Activated B cell treated with CpG ODN at 0.5 μM for 24 hours (primary cell): ENCODE results near the gene PRKAG2. TPM values are rescaled to one million over a fixed set of nuclear protein-coding genes. Genes with fewer than 3 reads are reported as not detected.

Source experiments
- ATAC-seq: fragments of 200-7000 bp; cut with Tn5 transposase; one replicate; pipeline ENCODE4 v1.10.0; 2021; ENCODE audit warnings: low read depth, mild to moderate bottlenecking, moderate library complexity
- CTCF ChIA-PET: fragments of 350-600 bp; sonication (Branson Sonifier 250); formaldehyde crosslinking; loops from one replicate; lab custom pipeline; 2021; ENCODE audit warnings: antibody characterized with exemption; lab: Charles Lee
- POLR2A ChIA-PET: fragments of 350-600 bp; sonication (Branson Sonifier 250); formaldehyde crosslinking; loops from one replicate; lab custom pipeline; 2021; ENCODE audit warnings: antibody characterized with exemption; lab: Charles Lee
- DNase-seq: peaks from one replicate; pipeline ENCODE4 v3.0.0; 2022
- H3K27ac Mint-ChIP-seq: one replicate; pipeline ENCODE4 v1.8.0; 2020; ENCODE audit warnings: mixed read lengths
- H3K27me3 Mint-ChIP-seq: one replicate; pipeline ENCODE4 v1.8.0; 2021; ENCODE audit warnings: mixed read lengths
- H3K36me3 Mint-ChIP-seq: one replicate; pipeline ENCODE4 v1.8.0; 2021; ENCODE audit warnings: low read depth, mixed read lengths
- H3K4me1 Mint-ChIP-seq: one replicate; pipeline ENCODE4 v1.8.0; 2021; ENCODE audit warnings: mixed read lengths
- H3K4me3 Mint-ChIP-seq: one replicate; pipeline ENCODE4 v1.8.0; 2020; ENCODE audit warnings: mild to moderate bottlenecking, mixed read lengths
- H3K9me3 Mint-ChIP-seq: one replicate; pipeline ENCODE4 v1.8.0; 2020; ENCODE audit warnings: mixed read lengths
- intact Hi-C: fragments of 100-400 bp; cut with micrococcal nuclease; formaldehyde crosslinking; loops from one replicate; pipeline ENCODE4 v1.15.1; 2024
- total RNA-seq: library from RNA; stranded (reverse); gene quantifications from 2 replicates; pipeline ENCODE4 v1.2.3, GENCODE V29; 2022
- TF ChIP-seq, protein P1 (sequence below): fragments of 200-600 bp; IDR thresholded peaks from one replicate; pipeline ENCODE4 v1.8.0; 2022; ENCODE audit warnings: antibody characterized with exemption, mild to moderate bottlenecking

Gene PRKAG2
- total RNA-seq, 1 donor from 2014 or later: 19.7 TPM

DNA sequence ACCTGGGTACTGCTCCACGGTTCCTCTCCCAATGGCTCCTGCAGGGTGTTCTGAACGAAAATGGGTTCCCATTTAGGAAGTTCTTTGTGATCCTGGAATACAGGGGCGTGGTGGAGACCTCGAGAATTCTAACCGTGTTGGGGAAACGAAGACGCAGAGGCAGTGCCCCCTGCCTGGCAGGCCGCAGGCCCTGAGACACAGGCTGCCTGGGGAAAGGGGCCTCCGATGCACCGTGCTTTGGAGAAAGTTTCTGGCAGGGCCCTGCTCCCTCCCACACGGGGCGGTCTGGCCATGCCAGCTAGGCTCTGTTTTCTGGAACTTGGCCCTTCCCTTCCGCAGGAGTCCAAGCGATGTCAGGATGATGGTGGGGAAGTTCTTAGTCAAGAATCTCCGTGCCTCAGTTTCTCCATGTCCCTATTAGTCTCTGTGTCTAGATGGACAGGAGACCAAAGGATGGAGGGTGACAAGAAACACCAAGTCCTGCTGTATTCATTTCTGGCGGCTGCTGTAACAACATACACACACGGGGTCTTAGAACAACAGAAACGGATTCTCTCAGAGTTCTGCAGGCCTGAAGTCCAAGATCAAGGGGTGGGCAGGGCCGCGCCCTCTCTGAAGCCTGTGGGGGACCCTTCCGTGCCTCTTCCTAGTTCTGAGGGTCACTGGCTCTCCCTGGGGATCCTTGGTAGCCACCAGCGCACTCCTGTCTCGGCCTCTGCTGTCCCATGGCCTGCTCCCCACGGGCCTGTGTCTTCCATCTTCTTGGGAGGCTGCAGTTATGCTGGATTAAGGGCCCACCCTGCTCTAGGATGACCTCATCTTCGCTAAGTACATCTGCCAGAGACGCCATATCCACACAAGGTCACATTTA is 27.7 kb downstream of the PRKAG2 start:
- no peak overlapping the region for H3K4me3 Mint-ChIP-seq
- no peaks in the 10 kb centered on the region for H3K9me3 Mint-ChIP-seq
- H3K27me3 Mint-ChIP-seq: no peaks in the 10 kb centered on the region
- TF ChIP-seq, protein P1, sequence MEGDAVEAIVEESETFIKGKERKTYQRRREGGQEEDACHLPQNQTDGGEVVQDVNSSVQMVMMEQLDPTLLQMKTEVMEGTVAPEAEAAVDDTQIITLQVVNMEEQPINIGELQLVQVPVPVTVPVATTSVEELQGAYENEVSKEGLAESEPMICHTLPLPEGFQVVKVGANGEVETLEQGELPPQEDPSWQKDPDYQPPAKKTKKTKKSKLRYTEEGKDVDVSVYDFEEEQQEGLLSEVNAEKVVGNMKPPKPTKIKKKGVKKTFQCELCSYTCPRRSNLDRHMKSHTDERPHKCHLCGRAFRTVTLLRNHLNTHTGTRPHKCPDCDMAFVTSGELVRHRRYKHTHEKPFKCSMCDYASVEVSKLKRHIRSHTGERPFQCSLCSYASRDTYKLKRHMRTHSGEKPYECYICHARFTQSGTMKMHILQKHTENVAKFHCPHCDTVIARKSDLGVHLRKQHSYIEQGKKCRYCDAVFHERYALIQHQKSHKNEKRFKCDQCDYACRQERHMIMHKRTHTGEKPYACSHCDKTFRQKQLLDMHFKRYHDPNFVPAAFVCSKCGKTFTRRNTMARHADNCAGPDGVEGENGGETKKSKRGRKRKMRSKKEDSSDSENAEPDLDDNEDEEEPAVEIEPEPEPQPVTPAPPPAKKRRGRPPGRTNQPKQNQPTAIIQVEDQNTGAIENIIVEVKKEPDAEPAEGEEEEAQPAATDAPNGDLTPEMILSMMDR: no peak
- CTCF ChIA-PET: no interaction called here
- peaks cover 6% of the 10 kb centered on the region for H3K36me3 Mint-ChIP-seq
- intact Hi-C loops: no loop called here
- DNase-seq (no peak), ATAC-seq (no peak)
- peaks cover 32% of the 10 kb centered on the region for H3K4me1 Mint-ChIP-seq
- H3K27ac Mint-ChIP-seq: no peak overlapping the region
- POLR2A ChIA-PET: interaction anchor here (3.7 kb wide), 1 partner anchor 11 kb away, joined by 26 read pairs; no protein-coding TSS in a partner anchor

DNA sequence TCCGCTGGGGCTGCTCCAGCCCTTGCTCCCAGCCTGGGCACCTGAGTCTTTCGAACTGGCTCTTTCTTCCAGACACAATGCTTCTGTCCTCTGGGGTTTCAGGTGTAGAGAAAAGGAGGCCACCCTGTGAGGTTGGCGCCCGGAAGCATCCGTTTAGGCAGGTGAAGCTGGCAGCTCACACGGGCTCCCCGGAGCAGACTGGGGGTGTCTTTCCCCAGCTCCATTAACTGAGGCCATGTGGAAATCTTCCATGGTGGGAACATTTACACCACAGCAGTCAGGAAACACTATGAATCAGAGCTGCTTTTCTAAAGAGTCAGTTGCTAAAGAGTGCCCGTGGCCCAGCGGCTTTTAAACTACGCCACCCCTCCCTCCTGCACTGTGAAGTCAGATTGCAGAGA is 29.2 kb downstream of the PRKAG2 start:
- Mint-ChIP-seq H3K27me3 (no peaks in the 10 kb centered on the region), H3K9me3 (no peaks in the 10 kb centered on the region), H3K4me1 (peaks cover 33% of the 10 kb centered on the region), H3K27ac (no peak overlapping the region), H3K36me3 (peaks cover 7% of the 10 kb centered on the region), H3K4me3 (no peak overlapping the region)
- DNase-seq: no peak
- ChIA-PET POLR2A (no interaction called here), CTCF (no interaction called here)
- TF ChIP-seq, protein P1: no peak
- ATAC-seq: no peak
- intact Hi-C loops: no loop called here

DNA sequence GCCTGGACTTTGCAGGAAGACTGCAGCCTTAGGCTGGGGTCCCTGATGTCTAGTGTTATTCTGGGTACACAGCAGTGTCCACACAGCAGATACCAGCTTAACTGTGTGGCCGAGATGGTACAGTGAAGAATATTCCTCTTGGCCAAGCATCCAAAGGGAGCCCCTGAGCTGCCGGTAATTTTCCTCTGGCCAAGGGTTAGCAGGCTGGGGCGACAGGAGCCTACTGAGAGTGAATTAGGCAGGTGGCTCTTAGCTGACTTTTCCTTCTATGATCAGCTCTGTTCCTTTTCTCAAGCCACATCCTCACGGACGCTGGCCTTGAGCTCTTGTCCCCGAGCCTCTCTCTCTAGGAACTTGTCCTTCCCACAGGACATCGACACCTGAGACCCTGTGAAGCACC is 29.8 kb downstream of the PRKAG2 start:
- DNase-seq (no peak), ATAC-seq (no peak)
- intact Hi-C loops: no loop called here
- Mint-ChIP-seq H3K27ac (no peak overlapping the region), H3K4me3 (no peak overlapping the region), H3K36me3 (peaks cover 7% of the 10 kb centered on the region), H3K27me3 (no peaks in the 10 kb centered on the region), H3K9me3 (no peaks in the 10 kb centered on the region), H3K4me1 (peaks cover 30% of the 10 kb centered on the region)
- TF ChIP-seq, protein P1: no peak
- POLR2A ChIA-PET: no interaction called here
- CTCF ChIA-PET: no interaction called here

DNA sequence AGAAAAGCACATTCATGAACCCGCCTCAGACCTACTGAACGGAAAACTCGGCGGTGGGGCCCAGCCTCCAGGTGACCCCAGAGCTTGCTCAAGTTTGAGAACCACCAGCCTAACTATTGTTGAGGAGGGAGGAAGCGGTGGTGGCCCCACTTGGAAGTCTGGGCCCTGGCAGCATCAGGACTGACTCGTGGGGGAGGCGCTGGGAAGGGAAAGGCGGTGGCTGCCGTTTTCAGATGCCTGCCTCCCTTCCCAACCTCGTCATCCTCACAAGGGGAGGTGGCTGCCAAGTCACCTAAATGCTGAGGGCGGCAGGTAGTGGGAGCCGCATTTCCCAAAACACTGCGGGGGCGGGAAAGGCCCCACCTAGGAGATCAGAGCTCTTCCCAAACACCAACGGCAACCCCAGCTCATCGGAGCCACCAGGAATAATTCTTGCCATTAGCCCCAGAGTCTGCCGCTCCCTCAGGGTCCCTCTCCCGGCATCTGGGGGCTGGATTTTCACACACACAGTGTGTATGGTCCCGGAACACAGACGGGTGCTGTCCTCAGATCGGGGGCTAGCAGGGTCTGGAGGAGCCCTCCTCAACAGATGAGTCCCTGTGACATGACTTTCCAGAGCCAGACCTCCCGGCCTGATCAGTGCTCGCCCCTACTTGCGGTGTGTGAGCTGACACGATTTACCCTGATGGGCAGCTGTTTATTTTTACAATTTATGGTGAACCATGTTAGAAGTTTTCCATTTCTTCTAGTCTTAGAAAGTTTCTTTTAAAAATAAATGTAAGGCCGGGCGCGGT is 31.3 kb downstream of the PRKAG2 start:
- CTCF ChIA-PET: no interaction called here
- DNase-seq (no peak), ATAC-seq (no peak)
- Mint-ChIP-seq H3K4me3 (no peak overlapping the region), H3K4me1 (peaks cover 16% of the 10 kb centered on the region), H3K27me3 (no peaks in the 10 kb centered on the region), H3K27ac (no peak overlapping the region), H3K9me3 (no peaks in the 10 kb centered on the region), H3K36me3 (peaks cover 7% of the 10 kb centered on the region)
- POLR2A ChIA-PET: interaction anchor here (0.6 kb wide), 1 partner anchor 248 kb away, joined by 3 read pairs; no protein-coding TSS in a partner anchor
- intact Hi-C loops: no loop called here
- TF ChIP-seq, protein P1: no peak

DNA sequence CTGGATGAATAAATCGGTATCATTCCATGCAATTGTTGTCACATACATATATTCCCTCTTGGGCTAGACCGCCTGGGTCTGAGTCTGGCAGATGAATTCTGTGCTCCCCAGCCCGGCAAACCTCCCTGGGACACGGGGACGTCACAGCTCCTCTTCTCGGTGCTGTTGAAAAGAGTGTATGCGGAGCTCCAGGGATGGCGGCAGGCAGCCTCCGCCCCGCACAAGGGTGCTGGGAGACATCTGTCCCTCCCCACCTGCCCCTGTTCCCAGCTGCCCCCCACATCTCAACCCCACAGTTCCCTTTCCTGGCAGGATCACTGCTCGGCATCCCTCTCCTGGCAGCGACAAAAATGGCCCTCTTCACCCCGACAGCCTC is 32.1 kb downstream of the PRKAG2 start:
- Mint-ChIP-seq H3K4me3 (no peak overlapping the region), H3K27me3 (no peaks in the 10 kb centered on the region), H3K9me3 (no peaks in the 10 kb centered on the region), H3K27ac (no peak overlapping the region), H3K4me1 (peaks cover 16% of the 10 kb centered on the region), H3K36me3 (peaks cover 7% of the 10 kb centered on the region)
- DNase-seq (no peak), ATAC-seq (no peak)
- POLR2A ChIA-PET: no interaction called here
- TF ChIP-seq, protein P1: no peak
- CTCF ChIA-PET: no interaction called here
- intact Hi-C loops: no loop called here
